OCI-LY1 (cell line): ENCODE measurements around the gene KRTAP10-3.

Experiments
- CTCF ChIP-seq: fragments of 200-600 bp; sonication (generic), shearing (Covaris generic); IDR thresholded peaks from 2 replicates; pipeline ENCODE4 v1.5.1; 2017; ENCODE audit warnings: mild to moderate bottlenecking, antibody characterized with exemption, low read length, moderate library complexity, mixed read lengths
- EZH2 ChIP-seq: fragments of 200-600 bp; sonication (generic), shearing (Covaris generic); IDR thresholded peaks from 2 replicates; pipeline ENCODE4 v1.8.0; 2017; ENCODE audit warnings: borderline replicate concordance, mixed run types, mild to moderate bottlenecking, antibody characterized with exemption, low read length, moderate library complexity, mixed read lengths

GRCh38 chr21:44598061-44598460 is 39.5 kb upstream of the KRTAP10-3 start:
- TF ChIP-seq CTCF: no peak
- TF ChIP-seq EZH2: no peak
